Omental fat pad (tissue), 4 donors: ENCODE data around the gene SRP19. TPM values are rescaled to one million over a fixed set of nuclear protein-coding genes. Genes with fewer than 3 reads are reported as not detected.
"Not testable (repeated sequence)": the region's sequence is repeated elsewhere in the genome, so short reads cannot be mapped to it uniquely, and the experiment has no call there.

Experiments
- ATAC-seq: fragments of 150-250 bp; one replicate; pipeline ENCODE4 v1.9.1; 2016; ENCODE audit warnings: mild to moderate bottlenecking, moderate library complexity; ENCODE audit not compliant: low FRiP score
- DNase-seq: peaks from one replicate; pipeline ENCODE4 v3.0.0-alpha.2; 2019; ENCODE audit warnings: low spot score
- CTCF ChIP-seq, 3 donors: fragments of 450-650 bp; IDR thresholded peaks; one replicate each; pipeline ENCODE4 v1.5.1; 2016 to 2017; ENCODE audit warnings: antibody characterized with exemption in 3 of 3, mild to moderate bottlenecking in 3 of 3, moderate library complexity in 2 of 3
- total RNA-seq, 4 donors: library from RNA; depleted of rRNA; stranded (reverse); fragments of >200 nt; gene quantifications; one replicate each; pipeline ENCODE4 v1.1.0, GENCODE V29; 2016

The SRP19 gene
- total RNA-seq, 4 donors from 2014 or later: 38.6 to 95.2 (median 63.8) TPM

- DNase-seq: no peak
- TF ChIP-seq CTCF (IDR thresholded peaks at IDR 0.05): no peak
- ATAC-seq: no peak
These were observed 22.1 kb downstream of the SRP19 start for GRCh38 chr5:112883192-112883591.

GRCh38 chr5:112885001-112885400 lies 23.9 kb downstream of the SRP19 start:
- DNase-seq: no peak
- no peak for TF ChIP-seq CTCF (IDR thresholded peaks at IDR 0.05)
- ATAC-seq: no peak

- ATAC-seq (no peak), DNase-seq (no peak)
- TF ChIP-seq CTCF (IDR thresholded peaks at IDR 0.05): no peak
These were observed 25.9 kb downstream of the SRP19 start for GRCh38 chr5:112886975-112887374.

GRCh38 chr5:112892066-112892465 lies 31.0 kb downstream of the SRP19 start:
- not testable (repeated sequence) for ATAC-seq, DNase-seq

GRCh38 chr5:112892776-112893175 lies 31.7 kb downstream of the SRP19 start:
- TF ChIP-seq CTCF (IDR thresholded peaks at IDR 0.05): no peak
- DNase-seq (no peak), ATAC-seq (no peak)

- DNase-seq (no peak), ATAC-seq (no peak)
- TF ChIP-seq CTCF (IDR thresholded peaks at IDR 0.05): no peak
These were observed 34.6 kb downstream of the SRP19 start for GRCh38 chr5:112895682-112896081.

GRCh38 chr5:112902561-112902960 lies 41.5 kb downstream of the SRP19 start:
- ATAC-seq: no peak
- no peak for TF ChIP-seq CTCF (IDR thresholded peaks at IDR 0.05)
- DNase-seq: no peak

- not testable (repeated sequence) for ATAC-seq, DNase-seq
These were observed 43.9 kb downstream of the SRP19 start for GRCh38 chr5:112904996-112905395.
